Measurements from ENCODE around the gene PPM1F. TPM values are rescaled to one million over a fixed set of nuclear protein-coding genes. Genes with fewer than 3 reads are reported as not detected.
A peak's percentile ranks its signal among the peaks of the same experiment; 100 is the strongest.

Gene PPM1F
- total and polyA plus RNA-seq, 4 donors, result 1.8 to 15.5 (median 8.9) TPM

- DNase-seq (ENCODE audit: low spot score), result no peak
- H3K4me1 ChIP-seq (ENCODE audit: control insufficient read depth in 4 of 4, insufficient read depth in 4 of 4, low read length in 3 of 4), result peaks cover 0 to 8% (median 4%) of the 10 kb centered on the region in 4 donors
- 55% methylated on average over 12 of the region's 12 CpGs for WGBS
- H3K27ac ChIP-seq (ENCODE audit: low read depth in 1 of 2, low read length in 2 of 2), result no peak overlapping the region
- H3K9ac ChIP-seq (ENCODE audit: low read depth in 1 of 2, low read length in 2 of 2), result no peak overlapping the region
- peaks cover 9 to 26% (median 10%) of the 10 kb centered on the region in 4 donors for H3K36me3 ChIP-seq (ENCODE audit: control insufficient read depth in 4 of 4, insufficient read depth in 3 of 4, low read depth in 1 of 4, low read length in 3 of 4)
- TF ChIP-seq HNF4A (conservative IDR thresholded peaks at IDR 0.05), result peak; percentile 73 to 78
- TF ChIP-seq RXRA (IDR thresholded peaks at IDR 0.05), result peak; percentile 94 to 97
- TF ChIP-seq, protein P1, sequence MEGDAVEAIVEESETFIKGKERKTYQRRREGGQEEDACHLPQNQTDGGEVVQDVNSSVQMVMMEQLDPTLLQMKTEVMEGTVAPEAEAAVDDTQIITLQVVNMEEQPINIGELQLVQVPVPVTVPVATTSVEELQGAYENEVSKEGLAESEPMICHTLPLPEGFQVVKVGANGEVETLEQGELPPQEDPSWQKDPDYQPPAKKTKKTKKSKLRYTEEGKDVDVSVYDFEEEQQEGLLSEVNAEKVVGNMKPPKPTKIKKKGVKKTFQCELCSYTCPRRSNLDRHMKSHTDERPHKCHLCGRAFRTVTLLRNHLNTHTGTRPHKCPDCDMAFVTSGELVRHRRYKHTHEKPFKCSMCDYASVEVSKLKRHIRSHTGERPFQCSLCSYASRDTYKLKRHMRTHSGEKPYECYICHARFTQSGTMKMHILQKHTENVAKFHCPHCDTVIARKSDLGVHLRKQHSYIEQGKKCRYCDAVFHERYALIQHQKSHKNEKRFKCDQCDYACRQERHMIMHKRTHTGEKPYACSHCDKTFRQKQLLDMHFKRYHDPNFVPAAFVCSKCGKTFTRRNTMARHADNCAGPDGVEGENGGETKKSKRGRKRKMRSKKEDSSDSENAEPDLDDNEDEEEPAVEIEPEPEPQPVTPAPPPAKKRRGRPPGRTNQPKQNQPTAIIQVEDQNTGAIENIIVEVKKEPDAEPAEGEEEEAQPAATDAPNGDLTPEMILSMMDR (IDR thresholded peaks at IDR 0.05; ENCODE audit: low read depth, low read length, missing input control), result no peak
- peak; percentile 82 for TF ChIP-seq NR2F2 (IDR thresholded peaks at IDR 0.05)
- TF ChIP-seq, protein P2, sequence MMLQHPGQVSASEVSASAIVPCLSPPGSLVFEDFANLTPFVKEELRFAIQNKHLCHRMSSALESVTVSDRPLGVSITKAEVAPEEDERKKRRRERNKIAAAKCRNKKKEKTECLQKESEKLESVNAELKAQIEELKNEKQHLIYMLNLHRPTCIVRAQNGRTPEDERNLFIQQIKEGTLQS (IDR thresholded peaks at IDR 0.05), result no peak
- no peak overlapping the region for H3K4me3 ChIP-seq (ENCODE audit: low read depth in 1 of 3, low read length in 3 of 3)
- no peaks in the 10 kb centered on the region for H3K9me3 ChIP-seq (ENCODE audit: control insufficient read depth in 4 of 4, low read length in 3 of 4)
- H3K27me3 ChIP-seq (ENCODE audit: control insufficient read depth in 4 of 4, insufficient read depth in 4 of 4, low read length in 3 of 4), result no peaks in the 10 kb centered on the region
Measured at GRCh38 chr22:21928048-21928447, 24.6 kb downstream of the PPM1F start.

- Histone ChIP-seq H3K4me1 (ENCODE audit: control insufficient read depth in 4 of 4, insufficient read depth in 4 of 4, low read length in 3 of 4) (peaks cover 0 to 8% (median 4%) of the 10 kb centered on the region in 4 donors), H3K27me3 (ENCODE audit: control insufficient read depth in 4 of 4, insufficient read depth in 4 of 4, low read length in 3 of 4) (no peaks in the 10 kb centered on the region), H3K36me3 (ENCODE audit: control insufficient read depth in 4 of 4, insufficient read depth in 3 of 4, low read depth in 1 of 4, low read length in 3 of 4) (peaks cover 5 to 21% (median 9%) of the 10 kb centered on the region in 4 donors), H3K4me3 (ENCODE audit: low read depth in 1 of 3, low read length in 3 of 3) (no peak overlapping the region), H3K9me3 (ENCODE audit: control insufficient read depth in 4 of 4, low read length in 3 of 4) (no peaks in the 10 kb centered on the region), H3K9ac (ENCODE audit: low read depth in 1 of 2, low read length in 2 of 2) (no peak overlapping the region), H3K27ac (ENCODE audit: low read depth in 1 of 2, low read length in 2 of 2) (no peak overlapping the region)
- WGBS, result 94% methylated on average over 16 of the region's 16 CpGs
- no peak for DNase-seq (ENCODE audit: low spot score)
- TF ChIP-seq FOXA2 (IDR thresholded peaks at IDR 0.05) (no peak), EGR1 (IDR thresholded peaks at IDR 0.05; ENCODE audit: low read depth in 2 of 2) (no peak), RAD21 (IDR thresholded peaks at IDR 0.05) (no peak), TAF1 (conservative IDR thresholded peaks at IDR 0.05) (no peak)
Measured at GRCh38 chr22:21927174-21927823, 25.3 kb downstream of the PPM1F start.

DNA sequence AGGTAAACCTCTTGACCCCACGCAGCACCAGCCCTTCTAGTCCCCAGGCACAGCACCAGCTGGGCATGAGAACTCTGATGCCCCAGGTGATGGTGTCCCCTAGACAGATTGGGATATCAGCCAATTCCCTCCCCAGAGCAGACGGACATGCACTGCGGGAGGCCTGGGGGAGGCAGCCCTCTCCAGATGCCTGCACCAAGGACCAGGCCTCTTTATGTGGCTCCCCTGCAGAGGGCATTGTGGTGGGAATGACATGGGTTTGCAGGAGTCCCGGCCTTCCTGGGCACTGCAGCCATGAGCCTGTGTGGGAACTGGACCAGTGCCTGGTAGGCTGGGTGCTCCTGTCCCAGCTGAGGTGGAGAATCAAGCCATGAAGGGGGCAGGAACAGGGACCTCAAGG lies 25.9 kb downstream of the PPM1F start:
- DNase-seq (ENCODE audit: low spot score), result no peak
- peaks cover 0 to 8% (median 4%) of the 10 kb centered on the region in 4 donors for H3K4me1 ChIP-seq (ENCODE audit: control insufficient read depth in 4 of 4, insufficient read depth in 4 of 4, low read length in 3 of 4)
- H3K27ac ChIP-seq (ENCODE audit: low read depth in 1 of 2, low read length in 2 of 2), result no peak overlapping the region
- 88% methylated on average over 4 of the region's 4 CpGs for WGBS
- H3K4me3 ChIP-seq (ENCODE audit: low read depth in 1 of 3, low read length in 3 of 3), result no peak overlapping the region
- no peaks in the 10 kb centered on the region for H3K27me3 ChIP-seq (ENCODE audit: control insufficient read depth in 4 of 4, insufficient read depth in 4 of 4, low read length in 3 of 4)
- H3K36me3 ChIP-seq (ENCODE audit: control insufficient read depth in 4 of 4, insufficient read depth in 3 of 4, low read depth in 1 of 4, low read length in 3 of 4), result peaks cover 5 to 19% (median 8%) of the 10 kb centered on the region in 4 donors
- H3K9ac ChIP-seq (ENCODE audit: low read depth in 1 of 2, low read length in 2 of 2), result no peak overlapping the region
- TF ChIP-seq SP1 (IDR thresholded peaks at IDR 0.05) (no peak), TAF1 (conservative IDR thresholded peaks at IDR 0.05) (no peak), EGR1 (IDR thresholded peaks at IDR 0.05; ENCODE audit: low read depth in 2 of 2) (no peak), RXRA (IDR thresholded peaks at IDR 0.05) (no peak), YY1 (IDR thresholded peaks at IDR 0.05) (no peak), RAD21 (IDR thresholded peaks at IDR 0.05) (no peak), ZBTB33 (IDR thresholded peaks at IDR 0.05) (no peak), JUND (IDR thresholded peaks at IDR 0.05) (no peak), HNF4G (IDR thresholded peaks at IDR 0.05) (no peak), FOXA2 (IDR thresholded peaks at IDR 0.05) (no peak)
- TF ChIP-seq, protein P2 (IDR thresholded peaks at IDR 0.05), result no peak
- H3K9me3 ChIP-seq (ENCODE audit: control insufficient read depth in 4 of 4, low read length in 3 of 4), result no peaks in the 10 kb centered on the region

All from liver (tissue), 9 donors.